Heart left ventricle (tissue), 16 donors: ENCODE data around the gene LTC4S. TPM values are rescaled to one million over a fixed set of nuclear protein-coding genes. Genes with fewer than 3 reads are reported as not detected.

Source experiments
- ATAC-seq, 4 donors: fragments of 200-7000 bp; cut with Tn5 transposase; one replicate each; pipeline ENCODE4 v1.9.1; 2020 to 2022; ENCODE audit warnings: moderate library complexity in 4 of 4, mild to moderate bottlenecking in 3 of 4, moderate number of reproducible peaks in 1 of 4
- DNase-seq, 5 donors: peaks; one replicate each; pipeline ENCODE4 v3.0.0-alpha.2; 2020
- H3K27ac ChIP-seq, 12 donors: fragments of 200-600 bp; sonication (generic) in 4 of 12; one replicate each; pipeline versions ENCODE4 v1.5.0 to v1.8.0; 2016 to 2022; ENCODE audit warnings: mild to moderate bottlenecking in 2 of 12
- H3K27me3 ChIP-seq, 9 donors: fragments of 200-600 bp; sonication (generic) in 2 of 9; one replicate each; pipeline versions ENCODE4 v1.5.1 to v1.8.0; 2016 to 2022; ENCODE audit warnings: mild to moderate bottlenecking in 3 of 9
- H3K36me3 ChIP-seq, 9 donors: fragments of 200-600 bp; sonication (generic) in 2 of 9; one replicate each; pipeline versions ENCODE4 v1.5.0 to v1.8.0; 2018 to 2022; ENCODE audit warnings: mild to moderate bottlenecking in 2 of 9
- H3K4me1 ChIP-seq, 12 donors: fragments of 200-600 bp; sonication (generic) in 4 of 12; one replicate each; pipeline versions ENCODE4 v1.5.0 to v1.8.0; 2016 to 2022; ENCODE audit warnings: mild to moderate bottlenecking in 3 of 12
- H3K4me3 ChIP-seq, 12 donors: fragments of 200-600 bp; sonication (generic) in 4 of 12; one replicate each; pipeline versions ENCODE4 v1.5.0 to v1.8.0; 2017 to 2022; ENCODE audit warnings: mild to moderate bottlenecking in 9 of 12, moderate library complexity in 4 of 12
- H3K9me3 ChIP-seq, 12 donors: fragments of 200-600 bp; sonication (generic) in 4 of 12; one replicate each; pipeline versions ENCODE4 v1.5.0 to v1.8.0; 2016 to 2022; ENCODE audit warnings: mild to moderate bottlenecking in 1 of 12
- CTCF ChIP-seq, 12 donors: fragments of 200-600 bp; sonication (generic) in 4 of 12; IDR thresholded peaks; one replicate each; pipeline versions ENCODE4 v1.5.0 to v1.8.0; 2018 to 2022; ENCODE audit warnings: antibody characterized with exemption in 12 of 12, mild to moderate bottlenecking in 5 of 12
- POLR2A ChIP-seq, 2 donors: fragments of 450-650 bp; IDR thresholded peaks; one replicate each; pipeline ENCODE4 v1.6.1; 2017; ENCODE audit warnings: antibody characterized with exemption in 2 of 2, mild to moderate bottlenecking in 2 of 2, moderate library complexity in 2 of 2
- WGBS, 4 donors: extraction: QIAGEN DNeasy Blood & Tissue Kit in 2 of 4; methylation state at CpG; one replicate each; pipeline versions ENCODE4 v1.1.5 to v1.1.7; 2013 to 2018; 5-methylcytosine and 5-hydroxymethylcytosine counted together
- intact Hi-C, 10 donors: fragments of 100-400 bp; cut with DNase I; formaldehyde crosslinking; loops; one replicate each; pipeline versions ENCODE4 v1.11.1 to v1.14.2; 2022
- polyA plus RNA-seq, 2 donors: library from polyadenylated mRNA; stranded (reverse); fragments of 200-250 nt; gene quantifications; one replicate each; pipeline ENCODE4 v1.2.3, GENCODE V29; 2013
- total RNA-seq, 9 donors: library from RNA; depleted of rRNA in 2 of 9; stranded (reverse); fragments of >200 nt in 2 of 9; fragmentation: NEBNext Ultra II Directional in 3 of 9; extraction: Animal tissue kit (Norgen Biotek cat#: 25700) in 3 of 9; gene quantifications; one replicate each; pipeline versions ENCODE4 v1.1.0 to v1.2.4, GENCODE V29; 2016 to 2023
- donor health status: ischemic (EF 13 %, LVEDD 7.1; RV severe dilation, severe dysfunction).
- donor health status: healthy with polysubstance abuse.
- donor health status: DM: no; HTN: yes; CAD: no.
- donor health status: DM: no; HTN: no; CAD: no.
- donor health status: ischemic (EF 25% LVEDD 6.9; RV normal size, moderate dysfunction).
- donor health status: ischemic (EF 25% LVEDD 5.7; RV mildly dilated, moderate dysfunction).
- donor health status: healthy.
- donor health status: DM: yes; HTN: yes; CAD: no.
- donor health status: ischemic (EF 35%, LVEDD 5.7; RV mildly dilated, moderate dysfunction).
- donor health status: nonischemic (EF 11% LVEDD 7.7; RV severe dilation, severe dysfunction).
- donor health status: DM: yes; HTN: yes; CAD: no.
- donor health status: PGD.
- donor health status: ischemic (EF 29% LVEDD 5.4; RV normal size, mild dysfunction).
- donor health status: nonischemic (EF 23%, LVEDD 6.1; RV moderate dilation, normal function).

LTC4S gene
- total and polyA plus RNA-seq, 11 donors = 3.3 to 16.7 (median 9.5) TPM

GRCh38 chr5:179805070-179805528 is 11.3 kb downstream of the LTC4S start:
- Histone ChIP-seq H3K4me1 (peaks cover 0 to 51% (median 39%) of the 10 kb centered on the region in 12 donors), H3K27ac (peak overlapping the region in 11 of 12 donors; percentile 89 to 98 (median 96)), H3K27me3 (no peaks in the 10 kb centered on the region), H3K36me3 (peaks cover 0 to 24% (median 12%) of the 10 kb centered on the region in 9 donors), H3K4me3 (peak overlapping the region; percentile 73 to 100 (median 96)), H3K9me3 (no peaks in the 10 kb centered on the region)
- TF ChIP-seq POLR2A (IDR thresholded peaks at IDR 0.05) = no peak
- DNase-seq (peak in 2 of 5 donors; percentile 31 to 42), ATAC-seq (peak in 2 of 4 donors; percentile 1 to 2)
- 42 to 51% (median 46%) methylated on average over 5 to 9 of the region's 9 CpGs for whole genome bisulfite sequencing, 4 donors
- intact Hi-C loops = loop anchor here in 3 of 10 donors (10.0 kb wide), 2 partner anchors 50 to 100 kb away; partner anchors contain the start of genes TBC1D9B (in 3 of the 3) and MRNIP (in 1 of the 3)

- peaks cover 0 to 51% (median 39%) of the 10 kb centered on the region in 12 donors for H3K4me1 ChIP-seq
- intact Hi-C loops = loop anchor here in 5 of 10 donors (2.0 to 10.0 kb wide), 3 partner anchors 15 to 99 kb away; partner anchors contain the start of genes TBC1D9B (in 3 of the 5), SQSTM1 (in 2 of the 5) and MRNIP (in 1 of the 5)
- ATAC-seq = peak in 3 of 4 donors; percentile 26 to 54 (median 38)
- H3K4me3 ChIP-seq = peak overlapping the region; percentile 73 to 100 (median 96)
- H3K27me3 ChIP-seq = no peaks in the 10 kb centered on the region
- peaks cover 0 to 20% (median 6%) of the 10 kb centered on the region in 9 donors for H3K36me3 ChIP-seq
- TF ChIP-seq CTCF (IDR thresholded peaks at IDR 0.05) (no peak), POLR2A (IDR thresholded peaks at IDR 0.05) (peak in 1 of 2 donors; percentile 22)
- H3K9me3 ChIP-seq = no peaks in the 10 kb centered on the region
- DNase-seq = peak in 4 of 5 donors; percentile 49 to 66 (median 60)
- peak overlapping the region; percentile 89 to 98 (median 96) for H3K27ac ChIP-seq
- WGBS, 4 donors = 4 to 22% (median 5%) methylated on average over 12 to 65 of the region's 65 CpGs
These were observed 11.9 kb downstream of the LTC4S start for GRCh38 chr5:179805529-179806249.

GRCh38 chr5:179806250-179807048 is 12.7 kb downstream of the LTC4S start, which contains the start of gene MGAT4B:
MGAT4B (minus strand) TSS chr5:179806866; CDS start chr5:179806583, 283 bp downstream.
- peaks cover 0 to 12% (median 0%) of the 10 kb centered on the region in 9 donors for H3K36me3 ChIP-seq
- intact Hi-C loops = loop anchor here in 5 of 10 donors (2.0 to 10.0 kb wide), 3 partner anchors 14 to 98 kb away; partner anchors contain the start of genes TBC1D9B (in 3 of the 5), SQSTM1 (in 2 of the 5) and MRNIP (in 1 of the 5)
- 0 to 1% (median 0%) methylated on average over 26 to 108 of the region's 108 CpGs for WGBS, 4 donors
- H3K4me3 ChIP-seq = peak within 1 kb of the TSS; percentile 73 to 100 (median 96)
- DNase-seq (peak; percentile 78 to 89 (median 86)), ATAC-seq (peak; percentile 69 to 90 (median 88))
- TF ChIP-seq CTCF (IDR thresholded peaks at IDR 0.05) (no peak), POLR2A (IDR thresholded peaks at IDR 0.05) (peak in 1 of 2 donors; percentile 47)
- peaks cover 0 to 51% (median 39%) of the 10 kb centered on the region in 12 donors for H3K4me1 ChIP-seq
- no peaks in the 10 kb centered on the region for H3K27me3 ChIP-seq
- H3K27ac ChIP-seq = peak within 1 kb of the TSS; percentile 89 to 98 (median 96)
- no peaks in the 10 kb centered on the region for H3K9me3 ChIP-seq

GRCh38 chr5:179812135-179812825 is 18.5 kb downstream of the LTC4S start:
- H3K27me3 ChIP-seq = no peaks in the 10 kb centered on the region
- no peak overlapping the region for H3K27ac ChIP-seq
- H3K4me1 ChIP-seq = peaks cover 0 to 19% (median 10%) of the 10 kb centered on the region in 12 donors
- 88 to 93% (median 91%) methylated on average over 27 of the region's 27 CpGs for WGBS, 4 donors
- H3K36me3 ChIP-seq = peaks cover 0 to 14% (median 4%) of the 10 kb centered on the region in 9 donors
- no peak for ATAC-seq
- no peaks in the 10 kb centered on the region for H3K9me3 ChIP-seq
- intact Hi-C loops = no loop called here
- no peak for DNase-seq
- H3K4me3 ChIP-seq = no peak overlapping the region
- TF ChIP-seq POLR2A (IDR thresholded peaks at IDR 0.05) (no peak), CTCF (IDR thresholded peaks at IDR 0.05) (no peak)
